HEK293 (cell line): Measurements from ENCODE around the gene ZNF440.

Experiments
- AEBP2 ChIP-seq: fragments of 450-650 bp; formaldehyde crosslinking; IDR thresholded peaks from 2 replicates; pipeline ENCODE4 v1.5.1; 2016; ENCODE audit warnings: missing biosample characterization, missing genetic modification characterization, borderline replicate concordance
- BCL11A ChIP-seq: fragments of 450-650 bp; formaldehyde crosslinking; IDR thresholded peaks from 2 replicates; pipeline ENCODE4 v1.5.1; 2016; ENCODE audit warnings: low read depth, missing biosample characterization, missing genetic modification characterization
- BCL11B ChIP-seq: fragments of 450-650 bp; formaldehyde crosslinking; IDR thresholded peaks from 2 replicates; pipeline ENCODE4 v1.5.1; 2016; ENCODE audit warnings: low read depth, missing biosample characterization, missing genetic modification characterization
- CTCF ChIP-seq: fragments of 450-650 bp; formaldehyde crosslinking; IDR thresholded peaks from 2 replicates; pipeline ENCODE4 v1.5.1; 2016; ENCODE audit warnings: missing biosample characterization, missing genetic modification characterization
- GLIS1 ChIP-seq: fragments of 450-650 bp; formaldehyde crosslinking; IDR thresholded peaks from 2 replicates; pipeline ENCODE4 v1.5.1; 2016; ENCODE audit warnings: missing biosample characterization, missing genetic modification characterization
- OSR2 ChIP-seq: fragments of 450-650 bp; formaldehyde crosslinking; IDR thresholded peaks from 2 replicates; pipeline ENCODE4 v1.5.1; 2016; ENCODE audit warnings: missing biosample characterization, missing genetic modification characterization
- SP2 ChIP-seq: fragments of 450-650 bp; formaldehyde crosslinking; IDR thresholded peaks from 2 replicates; pipeline ENCODE4 v1.5.1; 2016; ENCODE audit warnings: missing biosample characterization, missing genetic modification characterization
- ZBTB8A ChIP-seq: fragments of 450-650 bp; formaldehyde crosslinking; IDR thresholded peaks from 2 replicates; pipeline ENCODE4 v1.5.1; 2016; ENCODE audit warnings: missing biosample characterization, missing genetic modification characterization
- ZNF121 ChIP-seq: fragments of 450-650 bp; formaldehyde crosslinking; IDR thresholded peaks from 2 replicates; pipeline ENCODE4 v1.5.1; 2016; ENCODE audit warnings: missing biosample characterization, missing genetic modification characterization
- ZNF169 ChIP-seq: fragments of 450-650 bp; formaldehyde crosslinking; IDR thresholded peaks from 2 replicates; pipeline ENCODE4 v1.5.1; 2016; ENCODE audit warnings: missing biosample characterization, missing genetic modification characterization
- ZNF175 ChIP-seq: fragments of 450-650 bp; formaldehyde crosslinking; IDR thresholded peaks from 2 replicates; pipeline ENCODE4 v1.5.1; 2016; ENCODE audit warnings: missing biosample characterization, missing genetic modification characterization
- ZNF2 ChIP-seq: fragments of 450-650 bp; formaldehyde crosslinking; IDR thresholded peaks from 2 replicates; pipeline ENCODE4 v1.5.1; 2016; ENCODE audit warnings: missing biosample characterization, missing genetic modification characterization
- ZNF202 ChIP-seq: fragments of 450-650 bp; formaldehyde crosslinking; IDR thresholded peaks from 2 replicates; pipeline ENCODE4 v1.5.1; 2016; ENCODE audit warnings: missing biosample characterization, missing genetic modification characterization, borderline replicate concordance
- ZNF24 ChIP-seq: fragments of 450-650 bp; formaldehyde crosslinking; IDR thresholded peaks from 2 replicates; pipeline ENCODE4 v1.5.1; 2016; ENCODE audit warnings: missing biosample characterization, missing genetic modification characterization
- ZNF529 ChIP-seq: fragments of 450-650 bp; formaldehyde crosslinking; IDR thresholded peaks from 2 replicates; pipeline ENCODE4 v1.5.1; 2017; ENCODE audit warnings: missing genetic modification characterization, missing biosample characterization; ENCODE audit not compliant: insufficient replicate concordance
- ZNF555 ChIP-seq: fragments of 450-650 bp; formaldehyde crosslinking; conservative IDR thresholded peaks from 2 replicates; pipeline ENCODE4 v1.5.1; 2017; ENCODE audit warnings: missing biosample characterization, mild to moderate bottlenecking, missing genetic modification characterization, inconsistent platforms
- ZNF558 ChIP-seq: fragments of 450-650 bp; formaldehyde crosslinking; IDR thresholded peaks from 2 replicates; pipeline ENCODE4 v1.5.1; 2016; ENCODE audit warnings: missing biosample characterization, missing genetic modification characterization
- ZNF768 ChIP-seq: fragments of 450-650 bp; formaldehyde crosslinking; IDR thresholded peaks from 2 replicates; pipeline ENCODE4 v1.5.1; 2018; ENCODE audit warnings: missing biosample characterization, mild to moderate bottlenecking, missing genetic modification characterization
- ZSCAN23 ChIP-seq: fragments of 450-650 bp; formaldehyde crosslinking; IDR thresholded peaks from 2 replicates; pipeline ENCODE4 v1.5.1; 2016; ENCODE audit warnings: missing biosample characterization, missing genetic modification characterization
- ZSCAN30 ChIP-seq: fragments of 450-650 bp; IDR thresholded peaks from 2 replicates; pipeline ENCODE4 v1.5.1; 2018; ENCODE audit warnings: missing biosample characterization, mild to moderate bottlenecking, missing genetic modification characterization, moderate library complexity
- TF ChIP-seq, protein P1 (sequence below): fragments of 450-650 bp; formaldehyde crosslinking; IDR thresholded peaks from 2 replicates; pipeline ENCODE4 v1.5.1; 2016; ENCODE audit warnings: missing biosample characterization, missing genetic modification characterization
- TF ChIP-seq, protein P2 (sequence below): fragments of 450-650 bp; formaldehyde crosslinking; IDR thresholded peaks from 2 replicates; pipeline ENCODE4 v1.5.1; 2017; ENCODE audit warnings: missing biosample characterization, mild to moderate bottlenecking, missing genetic modification characterization, moderate library complexity
- TF ChIP-seq, protein P3 (sequence below): sonication (generic); formaldehyde crosslinking; IDR thresholded peaks from 2 replicates; pipeline ENCODE4 v1.8.1; 2022; ENCODE audit warnings: mild to moderate bottlenecking, moderate library complexity, missing genetic modification reagents
- TF ChIP-seq, protein P4 (sequence below): fragments of 450-650 bp; formaldehyde crosslinking; IDR thresholded peaks from 2 replicates; pipeline ENCODE4 v1.5.1; 2016; ENCODE audit warnings: missing biosample characterization, missing genetic modification characterization
- TF ChIP-seq, protein P5 (sequence below): fragments of 450-650 bp; formaldehyde crosslinking; IDR thresholded peaks from 2 replicates; pipeline ENCODE4 v1.5.1; 2016; ENCODE audit warnings: missing biosample characterization, missing genetic modification characterization, low read depth
- TF ChIP-seq, protein P6 (sequence below): fragments of 450-650 bp; formaldehyde crosslinking; IDR thresholded peaks from 2 replicates; pipeline ENCODE4 v1.5.1; 2017; ENCODE audit warnings: missing biosample characterization, missing genetic modification characterization

The ZNF440 gene

GRCh38 chr19:11814029-11814699 is at the start of gene ZNF440 (continued):
- TF ChIP-seq, protein P1, sequence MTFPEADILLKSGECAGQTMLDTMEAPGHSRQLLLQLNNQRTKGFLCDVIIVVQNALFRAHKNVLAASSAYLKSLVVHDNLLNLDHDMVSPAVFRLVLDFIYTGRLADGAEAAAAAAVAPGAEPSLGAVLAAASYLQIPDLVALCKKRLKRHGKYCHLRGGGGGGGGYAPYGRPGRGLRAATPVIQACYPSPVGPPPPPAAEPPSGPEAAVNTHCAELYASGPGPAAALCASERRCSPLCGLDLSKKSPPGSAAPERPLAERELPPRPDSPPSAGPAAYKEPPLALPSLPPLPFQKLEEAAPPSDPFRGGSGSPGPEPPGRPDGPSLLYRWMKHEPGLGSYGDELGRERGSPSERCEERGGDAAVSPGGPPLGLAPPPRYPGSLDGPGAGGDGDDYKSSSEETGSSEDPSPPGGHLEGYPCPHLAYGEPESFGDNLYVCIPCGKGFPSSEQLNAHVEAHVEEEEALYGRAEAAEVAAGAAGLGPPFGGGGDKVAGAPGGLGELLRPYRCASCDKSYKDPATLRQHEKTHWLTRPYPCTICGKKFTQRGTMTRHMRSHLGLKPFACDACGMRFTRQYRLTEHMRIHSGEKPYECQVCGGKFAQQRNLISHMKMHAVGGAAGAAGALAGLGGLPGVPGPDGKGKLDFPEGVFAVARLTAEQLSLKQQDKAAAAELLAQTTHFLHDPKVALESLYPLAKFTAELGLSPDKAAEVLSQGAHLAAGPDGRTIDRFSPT (tag by site-specific recombination), result no peak
- TF ChIP-seq ZNF558 (tag by site-specific recombination), result no peak
- TF ChIP-seq, protein P2, sequence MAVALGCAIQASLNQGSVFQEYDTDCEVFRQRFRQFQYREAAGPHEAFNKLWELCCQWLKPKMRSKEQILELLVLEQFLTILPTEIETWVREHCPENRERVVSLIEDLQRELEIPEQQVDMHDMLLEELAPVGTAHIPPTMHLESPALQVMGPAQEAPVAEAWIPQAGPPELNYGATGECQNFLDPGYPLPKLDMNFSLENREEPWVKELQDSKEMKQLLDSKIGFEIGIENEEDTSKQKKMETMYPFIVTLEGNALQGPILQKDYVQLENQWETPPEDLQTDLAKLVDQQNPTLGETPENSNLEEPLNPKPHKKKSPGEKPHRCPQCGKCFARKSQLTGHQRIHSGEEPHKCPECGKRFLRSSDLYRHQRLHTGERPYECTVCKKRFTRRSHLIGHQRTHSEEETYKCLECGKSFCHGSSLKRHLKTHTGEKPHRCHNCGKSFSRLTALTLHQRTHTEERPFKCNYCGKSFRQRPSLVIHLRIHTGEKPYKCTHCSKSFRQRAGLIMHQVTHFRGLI, result no peak
- no peak for TF ChIP-seq GLIS1
- peak; percentile 48; the same call in 1 of the 2 replicates for TF ChIP-seq ZNF2 (tag by site-specific recombination)
- TF ChIP-seq BCL11A, result peak; percentile 82; the same call in 1 of the 2 replicates
- TF ChIP-seq BCL11B (tag by site-specific recombination), result no peak
- TF ChIP-seq ZNF768, result no peak
- no peak for TF ChIP-seq ZNF529 (tag by site-specific recombination)
- no peak for TF ChIP-seq OSR2 (tag by site-specific recombination)
- TF ChIP-seq ZNF24 (tag by site-specific recombination), result no peak
- TF ChIP-seq, protein P3, sequence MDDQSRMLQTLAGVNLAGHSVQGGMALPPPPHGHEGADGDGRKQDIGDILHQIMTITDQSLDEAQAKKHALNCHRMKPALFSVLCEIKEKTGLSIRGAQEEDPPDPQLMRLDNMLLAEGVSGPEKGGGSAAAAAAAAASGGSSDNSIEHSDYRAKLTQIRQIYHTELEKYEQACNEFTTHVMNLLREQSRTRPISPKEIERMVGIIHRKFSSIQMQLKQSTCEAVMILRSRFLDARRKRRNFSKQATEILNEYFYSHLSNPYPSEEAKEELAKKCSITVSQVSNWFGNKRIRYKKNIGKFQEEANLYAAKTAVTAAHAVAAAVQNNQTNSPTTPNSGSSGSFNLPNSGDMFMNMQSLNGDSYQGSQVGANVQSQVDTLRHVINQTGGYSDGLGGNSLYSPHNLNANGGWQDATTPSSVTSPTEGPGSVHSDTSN (CRISPR knock-in tag), result 0 out of 2 replicates have a peak, but pooled peaks have one; percentile 33
- no peak for TF ChIP-seq ZBTB8A (tag by site-specific recombination)
- TF ChIP-seq ZNF169 (tag by site-specific recombination), result no peak
- TF ChIP-seq, protein P4, sequence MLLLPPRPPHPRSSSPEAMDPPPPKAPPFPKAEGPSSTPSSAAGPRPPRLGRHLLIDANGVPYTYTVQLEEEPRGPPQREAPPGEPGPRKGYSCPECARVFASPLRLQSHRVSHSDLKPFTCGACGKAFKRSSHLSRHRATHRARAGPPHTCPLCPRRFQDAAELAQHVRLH, result no peak
- no peak for TF ChIP-seq ZNF121 (tag by site-specific recombination)
- no peak for TF ChIP-seq ZSCAN23 (tag by site-specific recombination)
- TF ChIP-seq, protein P5, sequence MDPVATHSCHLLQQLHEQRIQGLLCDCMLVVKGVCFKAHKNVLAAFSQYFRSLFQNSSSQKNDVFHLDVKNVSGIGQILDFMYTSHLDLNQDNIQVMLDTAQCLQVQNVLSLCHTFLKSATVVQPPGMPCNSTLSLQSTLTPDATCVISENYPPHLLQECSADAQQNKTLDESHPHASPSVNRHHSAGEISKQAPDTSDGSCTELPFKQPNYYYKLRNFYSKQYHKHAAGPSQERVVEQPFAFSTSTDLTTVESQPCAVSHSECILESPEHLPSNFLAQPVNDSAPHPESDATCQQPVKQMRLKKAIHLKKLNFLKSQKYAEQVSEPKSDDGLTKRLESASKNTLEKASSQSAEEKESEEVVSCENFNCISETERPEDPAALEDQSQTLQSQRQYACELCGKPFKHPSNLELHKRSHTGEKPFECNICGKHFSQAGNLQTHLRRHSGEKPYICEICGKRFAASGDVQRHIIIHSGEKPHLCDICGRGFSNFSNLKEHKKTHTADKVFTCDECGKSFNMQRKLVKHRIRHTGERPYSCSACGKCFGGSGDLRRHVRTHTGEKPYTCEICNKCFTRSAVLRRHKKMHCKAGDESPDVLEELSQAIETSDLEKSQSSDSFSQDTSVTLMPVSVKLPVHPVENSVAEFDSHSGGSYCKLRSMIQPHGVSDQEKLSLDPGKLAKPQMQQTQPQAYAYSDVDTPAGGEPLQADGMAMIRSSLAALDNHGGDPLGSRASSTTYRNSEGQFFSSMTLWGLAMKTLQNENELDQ (tag by site-specific recombination), result no peak
- TF ChIP-seq SP2 (tag by site-specific recombination), result peak; percentile 92
- no peak for TF ChIP-seq AEBP2
- peak; percentile 43; the same call in 1 of the 2 replicates for TF ChIP-seq CTCF (tag by site-specific recombination)
- no peak for TF ChIP-seq ZSCAN30 (tag by site-specific recombination)
- no peak for TF ChIP-seq ZNF175
- TF ChIP-seq ZNF202, result no peak
- TF ChIP-seq, protein P6, sequence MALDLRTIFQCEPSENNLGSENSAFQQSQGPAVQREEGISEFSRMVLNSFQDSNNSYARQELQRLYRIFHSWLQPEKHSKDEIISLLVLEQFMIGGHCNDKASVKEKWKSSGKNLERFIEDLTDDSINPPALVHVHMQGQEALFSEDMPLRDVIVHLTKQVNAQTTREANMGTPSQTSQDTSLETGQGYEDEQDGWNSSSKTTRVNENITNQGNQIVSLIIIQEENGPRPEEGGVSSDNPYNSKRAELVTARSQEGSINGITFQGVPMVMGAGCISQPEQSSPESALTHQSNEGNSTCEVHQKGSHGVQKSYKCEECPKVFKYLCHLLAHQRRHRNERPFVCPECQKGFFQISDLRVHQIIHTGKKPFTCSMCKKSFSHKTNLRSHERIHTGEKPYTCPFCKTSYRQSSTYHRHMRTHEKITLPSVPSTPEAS (tag by site-specific recombination), result 0 out of 2 replicates have a peak, but pooled peaks have one; percentile 14
- no peak for TF ChIP-seq ZNF555 (tag by site-specific recombination)
